Measurements from ENCODE around the gene MCIDAS. TPM values are rescaled to one million over a fixed set of nuclear protein-coding genes. Genes with fewer than 3 reads are reported as not detected.

MCIDAS gene
- total and polyA plus RNA-seq, 2 of the 8 experiments (the other 6 are each of a cell fraction or from before 2014, with no cell fraction given) = 0.15 TPM; not detected in 1

DNA sequence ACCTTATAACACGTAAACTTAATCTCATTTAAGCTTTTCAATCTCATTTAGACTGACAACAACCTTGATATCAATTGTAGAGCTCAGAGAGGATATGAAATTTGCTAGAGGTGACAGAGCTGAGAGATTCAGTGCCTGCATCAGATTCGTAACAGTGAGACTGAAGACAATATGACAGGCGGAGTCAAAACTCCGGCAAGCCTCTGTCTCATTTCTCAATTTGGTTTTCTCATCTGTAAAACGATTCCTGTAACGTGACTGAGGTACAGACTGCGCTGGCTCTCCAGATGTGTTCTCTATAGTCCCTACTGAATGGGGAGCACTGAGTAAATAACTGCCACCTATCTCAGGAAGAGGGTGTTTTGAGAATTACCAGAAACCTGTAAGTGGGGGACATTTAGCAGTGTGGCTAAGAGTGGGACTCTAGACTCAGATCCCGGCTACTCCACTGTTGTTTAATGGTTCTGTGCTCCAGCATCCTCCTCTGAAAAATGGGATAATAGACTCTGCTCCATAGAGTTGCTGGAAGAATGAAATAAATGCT is 3.0 kb upstream of the MCIDAS start (continued):
- TF ChIP-seq ATF2 (IDR thresholded peaks at IDR 0.05; ENCODE audit: low read length) = no peak
- no peak for TF ChIP-seq NANOG (IDR thresholded peaks at IDR 0.05; ENCODE audit: insufficient read depth, low read depth, low read length, poor library complexity, severe bottlenecking)
- no peak for TF ChIP-seq BACH1 (IDR thresholded peaks at IDR 0.05; ENCODE audit: low read length)
- no peak for TF ChIP-seq SUZ12 (IDR thresholded peaks at IDR 0.05; ENCODE audit: low read length)
- TF ChIP-seq TEAD4 (IDR thresholded peaks at IDR 0.05; ENCODE audit: low read depth, low read length) = no peak
- TF ChIP-seq MAFK (IDR thresholded peaks at IDR 0.05; ENCODE audit: low read depth, low read length) = no peak
- no peak for TF ChIP-seq TAF7 (optimal IDR thresholded peaks at IDR 0.05; ENCODE audit: borderline replicate concordance, low read depth, low read length)
- no peak for TF ChIP-seq POU5F1 (IDR thresholded peaks at IDR 0.05; ENCODE audit: low read depth, low read length)

Measured in H1 (cell line).